ENCODE results near the gene IQCE.

DNA sequence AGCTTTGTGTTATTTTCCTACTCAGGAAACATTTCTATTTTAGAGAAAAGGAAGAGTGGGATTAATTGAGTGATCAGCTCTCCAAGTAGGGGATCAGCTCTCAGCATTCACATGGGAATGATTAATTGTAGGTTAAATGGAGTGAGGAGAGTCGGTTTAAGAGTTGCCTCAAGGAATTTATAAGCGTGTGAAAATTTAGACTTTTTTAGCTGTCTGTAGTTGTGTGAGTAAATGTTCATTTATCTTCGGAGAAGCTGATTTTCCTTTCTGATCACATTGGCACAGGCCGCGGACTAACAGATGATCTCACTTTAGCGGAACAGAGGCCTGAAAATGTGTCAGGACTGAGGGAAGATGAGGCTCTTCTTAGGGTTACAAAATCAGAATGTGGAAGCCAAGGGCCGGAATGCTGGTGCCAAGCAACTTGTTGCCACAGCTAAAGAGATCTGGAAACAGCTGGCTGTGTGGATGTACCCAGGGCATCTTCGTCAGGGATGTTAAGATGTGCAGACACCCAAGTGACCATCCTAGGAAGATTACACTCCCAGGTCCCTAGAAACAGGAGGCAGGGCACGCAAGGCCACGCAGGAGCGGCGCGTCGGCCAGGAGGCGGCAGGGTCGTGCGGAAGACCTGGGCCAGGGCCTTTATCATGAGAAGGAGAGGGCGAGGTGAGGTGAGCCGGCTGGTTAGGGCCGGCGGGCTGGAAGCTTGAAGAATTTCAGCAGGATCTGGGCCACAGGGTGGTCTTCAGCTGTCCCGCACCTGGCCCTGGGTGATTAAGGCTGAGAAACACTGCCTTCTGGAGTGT is 37.9 kb downstream of the IQCE start:
- TF ChIP-seq, protein P1, sequence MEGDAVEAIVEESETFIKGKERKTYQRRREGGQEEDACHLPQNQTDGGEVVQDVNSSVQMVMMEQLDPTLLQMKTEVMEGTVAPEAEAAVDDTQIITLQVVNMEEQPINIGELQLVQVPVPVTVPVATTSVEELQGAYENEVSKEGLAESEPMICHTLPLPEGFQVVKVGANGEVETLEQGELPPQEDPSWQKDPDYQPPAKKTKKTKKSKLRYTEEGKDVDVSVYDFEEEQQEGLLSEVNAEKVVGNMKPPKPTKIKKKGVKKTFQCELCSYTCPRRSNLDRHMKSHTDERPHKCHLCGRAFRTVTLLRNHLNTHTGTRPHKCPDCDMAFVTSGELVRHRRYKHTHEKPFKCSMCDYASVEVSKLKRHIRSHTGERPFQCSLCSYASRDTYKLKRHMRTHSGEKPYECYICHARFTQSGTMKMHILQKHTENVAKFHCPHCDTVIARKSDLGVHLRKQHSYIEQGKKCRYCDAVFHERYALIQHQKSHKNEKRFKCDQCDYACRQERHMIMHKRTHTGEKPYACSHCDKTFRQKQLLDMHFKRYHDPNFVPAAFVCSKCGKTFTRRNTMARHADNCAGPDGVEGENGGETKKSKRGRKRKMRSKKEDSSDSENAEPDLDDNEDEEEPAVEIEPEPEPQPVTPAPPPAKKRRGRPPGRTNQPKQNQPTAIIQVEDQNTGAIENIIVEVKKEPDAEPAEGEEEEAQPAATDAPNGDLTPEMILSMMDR (IDR thresholded peaks at IDR 0.05; ENCODE audit: poor library complexity, severe bottlenecking): no peak
- TF ChIP-seq EZH2 (IDR thresholded peaks at IDR 0.05; ENCODE audit: borderline replicate concordance, insufficient read depth, low read length, poor library complexity, severe bottlenecking) (no peak), POLR2AphosphoS5 (IDR thresholded peaks at IDR 0.05) (no peak), RAD21 (conservative IDR thresholded peaks at IDR 0.05) (no peak)

Measured in neural cell (in vitro differentiated cells).